HG03378 (cell line): ENCODE measurements around the gene OSCP1.

Experiments
- ATAC-seq: cut with Tn5 transposase; IDR thresholded peaks from one replicate; pipeline ENCODE4 v1.9.1; 2021; ENCODE audit warnings: mild to moderate bottlenecking, moderate library complexity; ENCODE audit not compliant: unreplicated experiment

The OSCP1 gene

DNA sequence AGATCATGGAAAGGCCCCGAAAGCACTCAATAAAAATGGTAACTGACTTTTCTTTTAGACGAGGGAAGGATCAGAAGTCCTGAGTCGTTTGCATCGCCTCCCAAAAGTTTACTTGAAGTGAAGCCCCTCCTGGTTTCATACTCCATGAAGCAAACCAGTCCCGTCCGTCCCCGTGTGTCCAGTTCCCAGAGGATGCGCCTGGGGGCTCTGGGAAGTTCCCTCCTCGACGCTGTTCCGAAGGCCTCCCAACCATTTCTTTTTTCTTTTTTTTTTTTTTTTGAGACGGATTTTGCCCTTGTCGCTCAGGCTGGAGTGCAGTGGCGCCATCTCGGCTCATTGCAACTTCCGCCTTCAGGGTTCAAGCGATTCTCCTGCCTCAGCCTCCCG lies 661 bp upstream of the OSCP1 start:
- no peak for ATAC-seq

DNA sequence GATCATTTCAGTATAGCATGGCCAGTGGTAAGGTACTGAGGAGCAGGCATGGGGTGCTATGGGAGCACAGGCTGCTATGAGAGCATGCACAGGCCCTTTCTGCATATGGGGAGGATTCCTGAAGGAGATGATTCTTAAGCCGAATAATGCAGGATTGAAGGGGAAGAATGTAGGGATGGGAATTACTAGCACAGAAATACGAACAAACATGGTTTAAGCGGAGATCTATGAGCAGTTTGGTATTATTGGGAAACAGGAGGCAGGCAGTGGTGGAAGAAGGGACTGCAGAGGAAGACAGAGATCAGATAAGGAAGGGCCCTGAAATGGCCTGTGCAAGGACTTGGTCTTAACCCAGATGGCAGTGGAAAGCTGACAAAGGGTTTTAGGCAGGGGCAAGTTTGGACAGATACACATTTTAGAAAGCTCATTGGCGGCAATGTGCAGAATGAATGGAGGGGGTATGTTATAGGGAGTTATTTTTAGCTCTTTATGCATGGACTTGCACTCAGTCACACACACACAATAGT lies 1.7 kb downstream of the OSCP1 start:
- no peak for ATAC-seq

DNA sequence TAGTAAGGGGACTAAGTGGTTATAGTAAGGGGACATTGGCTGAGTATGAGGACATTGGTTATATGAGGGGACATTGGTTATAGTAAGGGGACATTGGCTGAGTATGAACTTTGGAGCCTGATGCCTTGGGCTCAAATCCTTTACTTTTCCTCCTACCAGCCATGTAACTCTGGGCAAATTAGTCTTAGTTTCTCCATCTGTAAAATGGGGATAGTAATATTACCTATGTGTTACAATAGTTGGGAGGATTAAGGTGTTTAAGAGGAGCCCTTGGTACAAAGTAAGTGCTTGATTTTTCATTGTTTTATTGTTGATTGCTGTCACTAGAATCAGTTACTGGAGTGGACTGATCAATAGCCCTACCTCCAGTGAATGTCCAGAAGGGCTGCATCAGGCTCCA lies 2.8 kb downstream of the OSCP1 start:
- ATAC-seq = no peak

DNA sequence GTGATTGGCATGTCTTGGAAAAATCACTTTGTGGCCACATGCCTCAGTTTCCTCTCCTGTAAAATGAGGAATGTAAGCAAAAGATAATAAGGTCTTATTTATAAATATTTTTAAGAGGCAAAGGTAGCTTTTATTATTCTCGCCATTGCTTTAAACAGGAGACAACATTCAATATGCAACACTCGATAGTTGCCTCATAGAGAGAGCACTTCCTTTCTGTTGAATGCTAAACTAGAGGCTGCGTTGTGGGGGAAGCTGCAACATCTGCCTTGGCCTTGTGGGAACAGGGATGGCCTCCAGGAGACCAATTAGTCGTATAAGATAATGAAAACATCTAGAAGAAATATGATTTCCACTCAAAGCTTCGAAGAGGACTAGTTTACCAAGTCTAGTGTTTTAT lies 3.5 kb downstream of the OSCP1 start:
- no peak for ATAC-seq

DNA sequence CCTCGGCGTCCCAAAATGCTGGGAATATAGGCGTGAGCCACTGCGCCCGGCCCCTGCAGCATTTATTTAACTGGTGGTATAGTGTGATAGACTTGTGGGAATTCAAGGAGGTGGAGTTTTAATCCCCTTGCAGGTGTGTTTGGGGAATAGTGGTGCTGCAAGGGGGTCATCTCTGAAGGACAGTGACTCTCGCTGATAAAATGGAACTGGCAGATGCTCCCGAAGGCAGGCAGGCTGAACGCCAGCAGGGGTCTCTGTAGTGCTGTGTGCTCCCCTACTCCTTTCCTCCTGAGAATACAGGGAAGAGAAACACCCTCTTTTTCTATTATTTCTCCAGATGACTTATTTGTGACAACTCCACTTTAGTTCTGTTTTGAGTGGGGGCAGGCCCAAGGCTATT lies 4.0 kb downstream of the OSCP1 start:
- ATAC-seq = no peak

DNA sequence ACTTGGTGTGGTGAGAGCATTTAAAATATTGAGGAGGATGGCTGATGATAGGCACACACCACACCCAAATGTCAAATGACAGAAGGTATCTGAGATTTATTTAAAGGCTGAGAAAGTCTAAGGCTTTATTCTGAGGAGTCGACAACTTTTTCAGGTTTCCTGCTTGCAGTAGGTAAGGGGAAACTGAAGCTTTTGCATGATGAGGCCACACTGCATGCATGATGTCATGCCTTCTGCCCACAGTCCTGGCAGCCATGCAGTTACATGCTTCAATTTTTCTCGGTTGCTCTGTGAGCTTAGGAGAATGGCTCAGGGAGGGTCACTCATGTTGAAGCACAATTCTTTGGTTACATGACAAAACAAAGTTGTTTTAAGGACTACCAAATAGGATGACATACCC lies 7.0 kb downstream of the OSCP1 start:
- ATAC-seq = no peak

DNA sequence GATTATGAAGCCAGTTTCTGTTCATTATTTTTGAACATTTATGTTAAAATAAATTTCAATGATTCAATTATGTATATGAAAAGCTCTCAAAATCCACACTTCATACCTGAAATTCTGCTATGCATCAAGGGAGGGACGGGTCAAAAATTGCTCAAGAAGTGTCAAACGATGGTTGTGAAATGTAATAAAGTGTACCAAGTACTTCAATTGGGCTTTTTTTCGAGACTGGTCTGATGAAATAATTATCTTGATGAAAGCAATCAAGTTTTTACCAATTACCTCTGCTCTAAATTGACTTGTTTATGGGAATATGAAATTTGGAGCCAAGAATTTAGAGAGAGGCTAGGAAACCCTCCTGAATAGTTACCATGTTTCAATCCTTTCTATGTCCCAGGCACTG lies 7.9 kb downstream of the OSCP1 start:
- no peak for ATAC-seq

DNA sequence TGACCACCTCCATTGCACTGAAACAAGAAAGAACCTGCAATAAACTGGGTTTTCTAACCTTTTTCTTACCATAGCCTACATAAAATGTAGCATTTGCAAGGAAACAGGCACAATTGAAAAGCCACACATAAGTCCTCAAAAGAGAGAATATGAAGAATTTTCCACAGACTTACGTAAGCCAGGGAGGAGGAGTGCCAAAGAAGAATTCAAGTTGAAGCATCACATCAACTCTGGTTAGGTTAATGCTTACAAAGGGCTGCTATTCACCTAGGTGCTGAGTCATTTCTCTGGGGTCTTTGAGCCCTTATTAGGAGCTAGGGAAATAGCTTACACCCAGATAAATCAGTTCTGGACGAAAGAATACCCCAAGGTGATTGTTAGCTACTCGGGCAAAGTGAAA lies 9.6 kb downstream of the OSCP1 start:
- no peak for ATAC-seq

DNA sequence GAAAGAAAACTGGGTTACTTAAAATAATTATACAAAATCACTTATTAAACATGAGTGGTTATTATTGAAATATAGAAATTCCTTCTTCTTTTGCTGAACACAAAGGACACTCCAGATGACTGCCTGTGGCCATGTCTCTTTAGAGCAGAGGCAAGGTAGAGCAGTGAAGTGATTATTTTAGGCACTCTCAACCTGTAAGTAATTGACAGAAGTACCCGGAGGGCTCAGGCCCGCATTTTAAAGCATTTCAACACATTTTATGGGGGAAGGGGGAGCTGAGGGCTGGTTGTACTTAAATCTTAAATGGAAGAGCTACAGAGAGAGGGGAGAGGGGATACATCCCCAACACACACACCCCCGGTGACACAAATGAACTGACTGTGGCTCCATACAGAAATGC lies 10.2 kb downstream of the OSCP1 start:
- ATAC-seq = no peak

DNA sequence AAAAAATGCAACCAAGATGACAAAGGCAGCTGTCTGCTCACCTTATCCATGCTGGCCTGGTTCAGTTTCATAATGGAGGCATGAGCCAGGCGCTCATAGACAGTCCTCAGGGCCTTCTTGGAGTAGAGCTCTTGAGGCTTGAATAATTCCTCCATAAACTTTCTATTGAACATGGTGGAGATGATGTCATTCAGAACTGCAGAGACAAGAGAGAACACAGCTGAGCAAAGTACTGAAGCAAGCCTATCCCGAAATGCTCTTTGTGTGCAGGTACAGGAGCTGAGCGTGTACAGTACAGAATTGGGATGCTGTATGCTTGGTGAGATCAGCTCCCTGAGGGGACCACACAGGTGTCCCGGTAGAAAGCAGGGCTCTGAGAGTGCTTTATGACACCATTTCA lies 11.5 kb downstream of the OSCP1 start:
- no peak for ATAC-seq

DNA sequence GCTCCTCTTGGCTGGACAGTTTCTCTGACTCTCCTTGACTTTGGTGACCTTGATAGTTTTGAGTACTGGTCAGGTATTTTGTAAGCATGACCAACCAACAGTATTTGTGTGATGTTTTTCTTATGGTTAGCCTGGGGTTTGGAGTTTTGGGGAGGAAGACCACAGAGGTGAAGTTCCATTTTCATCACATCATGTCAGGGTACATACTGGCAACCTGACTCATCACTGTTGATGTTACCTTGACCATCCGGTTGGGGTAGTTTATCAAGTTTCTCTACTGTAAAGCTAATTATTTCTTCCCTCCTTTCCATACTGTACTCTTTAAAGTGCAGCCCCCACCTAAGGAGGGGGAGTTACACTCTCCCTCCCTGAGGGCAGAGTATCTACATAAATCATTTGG lies 13.4 kb downstream of the OSCP1 start:
- ATAC-seq = no peak

DNA sequence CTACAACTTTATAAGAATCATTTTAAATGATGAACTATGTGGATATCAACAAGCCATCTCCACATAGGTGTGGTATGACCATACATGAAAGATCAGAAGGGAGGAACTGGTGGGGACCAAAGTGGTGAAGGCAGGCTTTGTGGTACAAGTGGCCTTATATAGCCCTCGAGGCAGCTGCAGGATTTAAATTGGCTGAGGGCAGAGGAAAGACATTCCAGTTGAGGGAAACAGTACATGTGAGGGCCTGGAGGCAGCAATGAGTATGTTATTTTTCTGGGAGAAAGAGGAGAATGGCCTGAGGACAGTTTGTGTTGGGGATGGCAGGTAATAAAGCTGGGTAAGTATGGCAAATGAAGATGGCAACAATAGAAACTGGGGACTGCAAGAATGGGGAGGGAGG lies 17.1 kb downstream of the OSCP1 start:
- no peak for ATAC-seq

DNA sequence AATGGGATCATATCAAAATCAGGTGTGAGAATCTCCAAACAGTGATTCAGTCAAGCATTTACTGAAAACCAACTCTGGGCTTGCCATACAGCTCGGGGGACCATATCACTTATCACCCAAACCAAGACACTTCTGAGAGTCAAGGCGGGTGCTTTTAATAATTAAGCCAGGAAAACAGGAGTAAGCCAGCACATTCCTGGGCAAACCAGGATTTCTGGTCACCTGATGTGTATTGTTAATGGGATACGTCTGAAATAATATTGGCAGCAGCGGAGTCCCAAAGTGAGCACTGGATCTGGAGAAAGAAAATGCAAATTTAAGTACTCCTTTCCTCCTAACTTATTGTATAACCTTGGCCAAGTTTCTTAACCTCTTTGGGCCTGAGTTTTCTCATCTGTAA lies 17.6 kb downstream of the OSCP1 start:
- no peak for ATAC-seq

DNA sequence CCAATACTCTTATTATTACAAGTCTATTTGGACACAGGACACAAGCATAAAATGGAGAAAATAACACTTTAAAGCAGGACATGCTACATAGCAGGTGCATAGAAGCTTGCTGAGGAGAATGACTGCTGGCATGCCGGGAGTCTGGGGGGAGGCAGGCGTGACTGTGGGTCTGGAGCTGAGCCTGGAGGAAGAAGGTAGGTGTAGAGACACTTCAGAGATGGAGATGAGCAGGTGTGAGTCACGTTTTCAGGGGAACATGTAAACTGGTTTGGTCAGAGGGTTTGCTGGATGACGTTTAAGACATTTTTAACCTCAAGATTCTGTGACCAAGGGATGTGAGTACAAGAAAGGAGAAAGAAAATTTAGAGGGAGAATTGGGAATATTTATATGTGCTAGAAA lies 24.5 kb downstream of the OSCP1 start:
- ATAC-seq = no peak

DNA sequence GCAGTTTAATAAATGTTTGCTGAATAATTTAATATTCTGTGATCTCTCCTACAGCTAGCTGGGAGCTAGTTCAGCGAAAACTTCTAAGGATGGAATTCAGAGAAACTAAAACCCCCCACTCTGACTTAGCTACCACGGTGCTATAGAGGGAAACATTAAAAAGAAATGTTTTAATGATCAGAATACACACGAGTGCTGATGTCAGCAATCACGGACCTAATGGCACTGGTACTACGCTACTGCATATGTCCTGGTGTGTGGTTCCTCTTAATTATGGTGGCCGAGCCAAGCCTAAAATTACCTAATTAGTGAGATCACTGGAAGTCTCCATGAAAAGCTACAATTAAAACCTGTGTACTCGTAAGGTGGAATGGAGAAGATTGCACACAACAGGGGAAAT lies 28.6 kb downstream of the OSCP1 start:
- no peak for ATAC-seq

DNA sequence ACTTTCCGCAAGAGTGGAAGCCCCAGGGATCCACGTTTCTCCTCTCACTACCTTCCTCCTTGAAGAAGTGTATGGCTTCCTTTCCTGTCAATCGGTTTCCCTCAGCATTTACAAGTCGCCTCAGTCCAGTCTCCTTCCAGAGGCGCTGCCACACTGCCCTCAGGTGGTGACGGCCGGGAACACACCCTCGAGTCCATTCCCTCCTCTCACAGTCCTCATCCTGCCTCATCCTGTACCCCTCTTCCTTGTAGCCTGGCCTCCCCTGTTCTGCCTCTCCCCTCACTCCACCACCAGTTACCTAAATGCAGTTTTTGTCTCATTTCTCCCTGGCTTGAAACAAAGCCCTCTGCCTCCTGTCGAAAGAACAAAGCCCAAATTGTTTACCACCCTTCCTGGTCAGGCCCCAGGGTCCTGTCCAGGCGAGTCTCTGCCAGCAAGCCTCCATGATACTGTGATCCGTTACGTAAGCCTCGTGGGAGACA lies 29.4 kb downstream of the OSCP1 start:
- ATAC-seq = no peak

DNA sequence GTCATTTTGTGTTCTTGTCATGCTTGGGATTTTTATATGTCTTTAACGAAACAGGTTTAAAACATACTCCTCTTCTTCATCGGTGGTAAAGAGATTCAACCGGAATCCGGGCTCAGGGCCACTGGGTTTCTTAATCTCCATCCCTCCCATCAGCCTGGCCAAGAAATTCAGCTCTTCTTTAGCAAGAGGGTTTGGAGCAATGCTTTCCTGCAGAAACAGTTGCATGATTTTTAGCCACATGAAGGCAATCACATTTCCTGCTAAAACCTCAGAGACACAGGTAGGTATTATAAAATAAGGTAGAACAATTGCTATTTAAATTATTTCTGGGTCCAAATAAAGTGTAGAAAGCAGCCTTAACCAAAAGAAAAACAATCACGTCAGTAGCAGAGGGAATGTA lies 29.8 kb downstream of the OSCP1 start:
- ATAC-seq = no peak

DNA sequence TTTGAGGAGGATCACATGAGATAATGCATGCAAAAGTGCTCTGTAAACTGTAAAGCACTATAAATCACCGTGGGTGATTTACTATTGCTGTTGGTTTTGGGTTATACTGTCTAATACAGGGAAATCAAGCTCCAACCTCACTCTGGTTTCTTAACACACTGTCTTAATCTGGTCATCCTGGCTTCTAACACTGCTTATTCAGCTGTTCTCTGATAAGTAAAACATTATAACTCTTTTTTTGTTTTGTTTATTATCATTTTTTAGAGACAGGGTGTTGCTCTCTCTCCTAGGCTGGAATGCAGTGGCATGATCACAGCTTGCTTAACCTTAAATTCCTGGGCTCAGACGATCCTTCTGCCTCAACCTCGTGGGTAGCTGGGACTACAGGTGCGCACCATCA lies 30.7 kb downstream of the OSCP1 start:
- ATAC-seq = no peak

DNA sequence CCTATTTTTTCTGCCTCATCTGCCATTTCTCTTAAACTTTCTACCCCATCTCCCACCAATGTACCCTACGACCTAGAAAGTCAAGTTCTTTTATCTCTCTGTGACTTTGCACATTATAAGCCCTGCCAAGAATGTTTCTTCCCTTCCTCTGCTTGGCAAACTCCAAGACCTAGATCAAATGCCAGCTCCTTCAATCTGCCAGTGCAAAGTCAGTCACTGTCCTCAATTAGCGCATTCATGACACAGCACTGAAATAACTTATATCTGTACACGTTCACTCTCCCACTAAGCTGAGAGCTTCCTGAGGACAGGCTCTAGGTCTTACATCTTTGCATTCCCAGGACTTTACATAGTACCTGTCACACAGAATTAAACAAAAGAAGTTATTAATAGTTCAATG lies 31.1 kb downstream of the OSCP1 start:
- ATAC-seq = no peak

DNA sequence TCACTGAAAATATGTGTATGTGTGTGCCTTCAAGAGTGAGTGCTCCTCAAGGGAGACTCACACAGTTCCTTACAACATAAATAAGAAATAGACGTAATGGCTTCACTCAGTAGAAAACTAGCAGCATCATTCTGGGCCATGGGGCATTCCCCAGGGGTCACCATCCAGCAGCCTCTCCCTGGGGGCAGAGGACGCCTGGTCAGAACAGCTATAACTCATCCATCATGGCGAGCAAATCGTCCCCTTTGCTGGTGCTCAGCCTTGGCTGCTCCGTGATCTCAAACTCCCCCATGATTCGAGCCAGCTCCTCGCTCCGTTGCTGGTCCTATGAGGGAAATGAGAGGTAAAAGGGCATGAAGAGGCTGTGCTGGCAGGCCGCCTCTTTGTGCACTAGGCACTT lies 32.3 kb downstream of the OSCP1 start:
- no peak for ATAC-seq

DNA sequence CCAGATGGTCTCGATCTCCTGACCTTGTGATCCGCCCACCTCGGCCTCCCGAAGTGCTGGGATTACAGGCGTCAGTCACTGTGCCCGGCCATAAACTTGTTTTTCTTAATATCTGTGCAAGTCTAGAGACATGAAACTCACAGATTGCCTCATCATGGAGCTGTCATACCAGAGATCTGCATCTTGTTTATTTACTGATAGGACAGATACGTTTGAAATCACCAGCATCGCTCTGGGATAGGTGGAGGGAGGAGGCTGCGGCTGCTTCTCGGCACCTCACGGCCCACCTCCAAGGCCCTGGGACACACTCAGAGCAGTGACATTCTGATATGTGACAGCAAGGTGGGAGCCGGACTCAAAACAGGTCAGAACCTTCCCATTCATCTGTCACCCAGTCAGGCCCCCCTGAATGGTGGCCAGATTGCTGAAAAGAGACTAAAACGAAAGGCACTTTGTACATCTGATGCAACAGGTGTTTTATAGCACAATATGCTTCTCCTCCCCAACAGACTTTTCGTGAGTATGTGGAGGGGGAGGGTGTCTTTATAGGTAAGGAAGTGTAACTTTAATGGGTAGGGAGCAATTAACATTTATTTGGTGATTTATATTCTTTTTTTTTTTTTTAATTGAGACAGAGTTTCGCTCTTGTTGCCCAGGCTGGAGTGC lies 34.5 kb downstream of the OSCP1 start:
- no peak for ATAC-seq

DNA sequence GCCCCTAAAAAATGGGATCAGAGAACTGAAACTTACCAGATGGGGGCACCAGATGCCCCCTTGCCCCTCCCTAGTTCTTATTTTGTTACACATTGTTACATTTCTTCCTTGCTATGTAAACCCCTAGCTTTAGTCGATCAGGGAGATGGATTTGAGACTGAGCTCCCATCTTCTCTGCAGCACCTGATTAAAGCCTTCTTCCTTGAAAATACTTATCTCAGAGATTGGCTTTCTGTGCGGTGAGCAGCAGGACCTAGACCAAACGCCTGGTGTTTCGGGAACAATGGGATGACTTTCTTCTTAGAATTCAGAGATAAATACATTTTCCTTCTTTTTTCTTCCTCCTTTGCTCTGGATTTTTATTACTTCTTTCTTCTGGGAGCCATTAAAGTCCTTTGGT lies 35.9 kb downstream of the OSCP1 start:
- no peak for ATAC-seq
